HepG2 (cell line): ENCODE measurements around the gene MPC2. TPM values are rescaled to one million over a fixed set of nuclear protein-coding genes. Genes with fewer than 3 reads are reported as not detected.

Source experiments
- ATAC-seq: fragments of 200-7000 bp; cut with Tn5 transposase; 3 replicates; pipeline ENCODE4 v1.9.1; 2020; ENCODE audit warnings: mild to moderate bottlenecking, moderate library complexity
- BruUV-seq: library from RNA; stranded (reverse); fragments of 400-500 nt; replicated peaks from 2 replicates; lab custom pipeline; 2021; lab: Mats Ljungman, UMichigan
- CTCF ChIA-PET: fragments of 300-600 bp; formaldehyde crosslinking; extraction: SDS; loops from one replicate; lab custom pipeline; 2021; ENCODE audit warnings: low total read pairs, inconsistent platforms, low intra/inter-chr PET ratio; lab: Yijun Ruan, JAX
- POLR2A ChIA-PET: fragments of 350-600 bp; sonication (Branson Sonifier 250); formaldehyde crosslinking; loops from one replicate; lab custom pipeline; 2020; ENCODE audit warnings: antibody characterized with exemption, inconsistent platforms; lab: Yijun Ruan, JAX
- DNase-seq: peaks from one replicate; pipeline ENCODE4 v3.0.0-alpha.2; 2015; ENCODE audit warnings: low spot score
- FAIRE-seq: peaks from 3 replicates; lab custom pipeline; 2011; peaks lifted over from hg19 to GRCh38; lab: Jason Lieb, UNC
- H2AFZ ChIP-seq: one replicate; pipeline ENCODE4 v1.6.1; 2011; ENCODE audit warnings: low read length, inconsistent platforms
- H3K27ac ChIP-seq: fragments of 300-600 bp; 3 replicates; pipeline ENCODE4 v1.8.0; 2011; ENCODE audit warnings: mixed run types, mild to moderate bottlenecking, mixed read lengths, low read length, inconsistent platforms; ENCODE audit not compliant: insufficient read depth; ENCODE audit errors: extremely low read length
- H3K27me3 ChIP-seq, 2 experiments: fragments of 200-600 bp in 1 of 2; 2 replicates in 1 of 2; 3 replicates in 1 of 2; pipeline versions ENCODE4 v1.6.0 to v1.8.0; 2011; ENCODE audit warnings: low read length in 2 of 2, mild to moderate bottlenecking in 2 of 2, moderate library complexity in 2 of 2, inconsistent platforms in 1 of 2; ENCODE audit not compliant: insufficient read depth in 2 of 2, control insufficient read depth in 1 of 2
- H3K36me3 ChIP-seq, 2 experiments: fragments of 200-600 bp in 1 of 2; replicated peaks in 1 of 2; 2 replicates in 1 of 2; 3 replicates in 1 of 2; pipeline versions ENCODE4 v1.5.1 to v1.8.0; 2011; ENCODE audit warnings: low read length in 2 of 2, inconsistent platforms in 1 of 2; ENCODE audit not compliant: insufficient read depth in 2 of 2, control insufficient read depth in 1 of 2
- H3K4me1 ChIP-seq: 2 replicates; pipeline ENCODE4 v1.5.1; 2012; ENCODE audit warnings: low read length, inconsistent platforms; ENCODE audit not compliant: insufficient read depth
- H3K4me2 ChIP-seq: 2 replicates; pipeline ENCODE4 v1.6.0; 2011; ENCODE audit warnings: low read depth, low read length, inconsistent platforms
- H3K4me3 ChIP-seq, 3 experiments: fragments of 200-600 bp in 1 of 3; sonication (generic), shearing (Covaris generic) in 1 of 3; replicated peaks in 1 of 3; 2 replicates each; pipeline ENCODE4 v1.5.1; 2011 to 2016; ENCODE audit warnings: low read length in 3 of 3, inconsistent platforms in 2 of 3, low read depth in 2 of 3, mild to moderate bottlenecking in 2 of 3, control low read depth in 1 of 3, mixed read lengths in 1 of 3; ENCODE audit not compliant: insufficient read depth in 1 of 3
- H3K79me2 ChIP-seq: one replicate; pipeline ENCODE4 v1.6.1; 2011; ENCODE audit warnings: low read length, inconsistent platforms; ENCODE audit not compliant: insufficient read depth
- H3K9ac ChIP-seq: 2 replicates; pipeline ENCODE4 v1.6.0; 2011; ENCODE audit warnings: mild to moderate bottlenecking, low read depth, low read length, inconsistent platforms; ENCODE audit not compliant: insufficient read depth
- H3K9me3 ChIP-seq: 2 replicates; pipeline ENCODE4 v1.5.1; 2012; ENCODE audit warnings: mild to moderate bottlenecking, low read length
- H4K20me1 ChIP-seq: 2 replicates; pipeline ENCODE4 v1.6.0; 2011; ENCODE audit warnings: inconsistent platforms, mild to moderate bottlenecking, low read length, moderate library complexity; ENCODE audit not compliant: insufficient read depth
- DMAP1 ChIP-seq: IDR thresholded peaks from 2 replicates; pipeline ENCODE4 v1.6.1; 2016
- MTERF4 ChIP-seq: sonication (generic); formaldehyde crosslinking; IDR thresholded peaks from 2 replicates; pipeline ENCODE4 v1.8.0; 2023; ENCODE audit warnings: mild to moderate bottlenecking, missing genetic modification reagents
- MXI1 ChIP-seq: IDR thresholded peaks from 3 replicates; pipeline ENCODE4 v1.6.1; 2012; ENCODE audit warnings: low read depth, low read length, inconsistent platforms, borderline replicate concordance
- SALL2 ChIP-seq: sonication (generic); formaldehyde crosslinking; IDR thresholded peaks from 2 replicates; pipeline ENCODE4 v1.8.1; 2023; ENCODE audit warnings: mild to moderate bottlenecking, missing genetic modification reagents, inconsistent platforms
- SIN3A ChIP-seq: IDR thresholded peaks from 2 replicates; pipeline ENCODE4 v1.6.1; 2011; ENCODE audit warnings: low read depth, mild to moderate bottlenecking, control low read depth, low read length, borderline replicate concordance
- SIX1 ChIP-seq: sonication (generic); formaldehyde crosslinking; IDR thresholded peaks from 2 replicates; pipeline ENCODE4 v1.4.0; 2020; ENCODE audit warnings: missing genetic modification reagents, borderline replicate concordance
- TCF7L2 ChIP-seq: IDR thresholded peaks from 2 replicates; pipeline ENCODE4 v1.6.1; 2011; ENCODE audit warnings: mild to moderate bottlenecking, low read depth, low read length, moderate library complexity
- THAP7 ChIP-seq: sonication (generic); formaldehyde crosslinking; IDR thresholded peaks from 2 replicates; pipeline ENCODE4 v1.8.1; 2023; ENCODE audit warnings: mild to moderate bottlenecking, missing genetic modification reagents
- ZNF841 ChIP-seq: sonication (generic); formaldehyde crosslinking; IDR thresholded peaks from 2 replicates; pipeline ENCODE4 v1.8.1; 2023; ENCODE audit warnings: missing genetic modification reagents, borderline replicate concordance
- ZSCAN25 ChIP-seq: sonication (generic); formaldehyde crosslinking; IDR thresholded peaks from 2 replicates; pipeline ENCODE4 v1.8.0; 2022; ENCODE audit warnings: mild to moderate bottlenecking, missing genetic modification reagents
- whole genome bisulfite sequencing: methylation state at CpG from one replicate; pipeline ENCODE4 v1.1.6; 2017; ENCODE audit warnings: low lambda C conversion rate; 5-methylcytosine and 5-hydroxymethylcytosine counted together
- in situ Hi-C: cut with HindIII; loops from 2 replicates; pipeline ENCODE4 v1.10.0; 2017; ENCODE audit warnings: low pct_unique_long_range_greater_than_20kb; ENCODE audit not compliant: extremely low pct_ligation_motif_present
- intact Hi-C: fragments of 100-400 bp; cut with micrococcal nuclease; formaldehyde crosslinking; loops from one replicate; pipeline ENCODE4 v1.10.0; 2022; ENCODE audit not compliant: unreplicated experiment
- polyA plus RNA-seq, 8 experiments: library from polyadenylated mRNA; depleted of rRNA in 3 of 8; stranded (reverse) in 7 of 8; unstranded in 1 of 8; fragments of >200 nt; fragmentation: Illumina TruSeq in 4 of 8; extraction: Trizol in 4 of 8; gene quantifications; 2 replicates each; pipeline versions ENCODE4 v1.2.1 to v1.2.3, GENCODE V29; 2011 to 2016; ENCODE audit warnings: low read depth in 4 of 8, missing spikeins in 1 of 8, mixed read lengths in 1 of 8; ENCODE audit not compliant: insufficient read depth in 1 of 8
- total RNA-seq, 5 experiments: library from RNA; depleted of rRNA; stranded (reverse); fragments of >200 nt; fragmentation: Illumina TruSeq; extraction: Trizol; gene quantifications; 2 replicates each; pipeline ENCODE4 v1.2.3, GENCODE V29; 2016; ENCODE audit warnings: low read depth in 1 of 5
- TF ChIP-seq, protein P1 (sequence below): sonication (generic); formaldehyde crosslinking; IDR thresholded peaks from 2 replicates; pipeline ENCODE4 v1.4.0; 2020; ENCODE audit warnings: missing genetic modification reagents

MPC2 gene
- total and polyA plus RNA-seq, 2 of the 13 experiments (the other 11 are each of a cell fraction or from before 2014, with no cell fraction given) = 38.8 to 136 TPM

DNA sequence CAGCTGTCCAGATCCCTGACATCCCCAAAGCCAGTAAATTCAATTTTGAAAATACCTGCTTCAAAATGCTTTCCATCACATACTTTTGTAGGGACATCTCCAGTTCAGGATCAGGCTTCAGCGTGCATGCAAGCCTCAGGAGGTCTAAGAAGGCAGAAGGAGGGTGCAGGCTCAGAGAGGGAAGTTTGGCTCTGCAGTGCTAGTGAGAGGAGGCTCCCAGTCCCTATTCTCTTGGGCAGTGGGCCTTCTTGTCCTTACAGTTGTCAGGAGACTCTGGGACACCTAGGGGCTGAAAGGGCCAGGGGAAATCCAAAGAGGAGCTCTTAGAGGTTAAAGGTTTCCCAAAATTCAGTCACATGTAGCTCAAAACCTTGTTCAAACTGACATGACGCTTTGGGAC is 43.1 kb downstream of the MPC2 start:
- H3K4me1 ChIP-seq = no peaks in the 10 kb centered on the region
- DNase-seq = no peak
- ChIA-PET POLR2A (no interaction called here), CTCF (no interaction called here)
- H3K9me3 ChIP-seq = no peaks in the 10 kb centered on the region
- no peak for ATAC-seq
- H3K9ac ChIP-seq = no peak overlapping the region
- no peak overlapping the region for H2AFZ ChIP-seq
- H3K27ac ChIP-seq = no peak overlapping the region
- no peaks in the 10 kb centered on the region for H3K79me2 ChIP-seq
- BruUV-seq = no TSS peak
- H3K36me3 ChIP-seq = no peaks in the 10 kb centered on the region
- TF ChIP-seq MXI1 (no peak), SALL2 (CRISPR knock-in tag) (no peak), SIN3A (no peak), DMAP1 (CRISPR knock-in tag) (no peak), TCF7L2 (no peak), THAP7 (CRISPR knock-in tag) (no peak), ZSCAN25 (no peak), ZNF841 (CRISPR knock-in tag) (no peak), SIX1 (no peak), MTERF4 (CRISPR knock-in tag) (no peak)
- TF ChIP-seq, protein P1, sequence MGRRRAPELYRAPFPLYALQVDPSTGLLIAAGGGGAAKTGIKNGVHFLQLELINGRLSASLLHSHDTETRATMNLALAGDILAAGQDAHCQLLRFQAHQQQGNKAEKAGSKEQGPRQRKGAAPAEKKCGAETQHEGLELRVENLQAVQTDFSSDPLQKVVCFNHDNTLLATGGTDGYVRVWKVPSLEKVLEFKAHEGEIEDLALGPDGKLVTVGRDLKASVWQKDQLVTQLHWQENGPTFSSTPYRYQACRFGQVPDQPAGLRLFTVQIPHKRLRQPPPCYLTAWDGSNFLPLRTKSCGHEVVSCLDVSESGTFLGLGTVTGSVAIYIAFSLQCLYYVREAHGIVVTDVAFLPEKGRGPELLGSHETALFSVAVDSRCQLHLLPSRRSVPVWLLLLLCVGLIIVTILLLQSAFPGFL (CRISPR knock-in tag) = no peak
- no peak overlapping the region for H3K4me2 ChIP-seq
- in situ Hi-C loops (no loop called here), intact Hi-C loops (no loop called here)
- H3K4me3 ChIP-seq = no peak overlapping the region
- no peak for FAIRE-seq
- 30% methylated on average over 2 of the region's 2 CpGs for WGBS
- no peaks in the 10 kb centered on the region for H3K27me3 ChIP-seq
- no peaks in the 10 kb centered on the region for H4K20me1 ChIP-seq
